H1 (cell line): Measurements from ENCODE around the gene LY6G5C.

Experiments
- POLR2A ChIP-seq, 2 experiments: IDR thresholded peaks; 1 replicate in 1 of 2; 2 replicates in 1 of 2; pipeline ENCODE4 v1.6.1; 2011; ENCODE audit warnings: low read depth in 2 of 2, low read length in 2 of 2, mild to moderate bottlenecking in 2 of 2; ENCODE audit errors: control extremely low read depth in 1 of 2
- RAD21 ChIP-seq, 2 experiments: IDR thresholded peaks in 1 of 2; conservative IDR thresholded peaks in 1 of 2; 2 replicates each; pipeline ENCODE4 v1.6.1; 2011; ENCODE audit warnings: low read depth in 2 of 2, low read length in 2 of 2, improper control_type of control experiment in 1 of 2, inconsistent platforms in 1 of 2, mild to moderate bottlenecking in 1 of 2, moderate library complexity in 1 of 2
- TF ChIP-seq, protein P1 (sequence below), 3 experiments: IDR thresholded peaks; 1 replicate in 2 of 3; 2 replicates in 1 of 3; pipeline versions ENCODE4 v1.5.1 to v1.6.1; 2011; ENCODE audit warnings: low read length in 3 of 3, mild to moderate bottlenecking in 3 of 3, inconsistent platforms in 2 of 3, low read depth in 1 of 3, moderate library complexity in 1 of 3; ENCODE audit not compliant: insufficient read depth in 1 of 3; ENCODE audit errors: control extremely low read depth in 1 of 3
- TF ChIP-seq, protein P2 (sequence below): IDR thresholded peaks from 2 replicates; pipeline ENCODE4 v1.6.1; 2012; ENCODE audit warnings: inconsistent platforms

DNA sequence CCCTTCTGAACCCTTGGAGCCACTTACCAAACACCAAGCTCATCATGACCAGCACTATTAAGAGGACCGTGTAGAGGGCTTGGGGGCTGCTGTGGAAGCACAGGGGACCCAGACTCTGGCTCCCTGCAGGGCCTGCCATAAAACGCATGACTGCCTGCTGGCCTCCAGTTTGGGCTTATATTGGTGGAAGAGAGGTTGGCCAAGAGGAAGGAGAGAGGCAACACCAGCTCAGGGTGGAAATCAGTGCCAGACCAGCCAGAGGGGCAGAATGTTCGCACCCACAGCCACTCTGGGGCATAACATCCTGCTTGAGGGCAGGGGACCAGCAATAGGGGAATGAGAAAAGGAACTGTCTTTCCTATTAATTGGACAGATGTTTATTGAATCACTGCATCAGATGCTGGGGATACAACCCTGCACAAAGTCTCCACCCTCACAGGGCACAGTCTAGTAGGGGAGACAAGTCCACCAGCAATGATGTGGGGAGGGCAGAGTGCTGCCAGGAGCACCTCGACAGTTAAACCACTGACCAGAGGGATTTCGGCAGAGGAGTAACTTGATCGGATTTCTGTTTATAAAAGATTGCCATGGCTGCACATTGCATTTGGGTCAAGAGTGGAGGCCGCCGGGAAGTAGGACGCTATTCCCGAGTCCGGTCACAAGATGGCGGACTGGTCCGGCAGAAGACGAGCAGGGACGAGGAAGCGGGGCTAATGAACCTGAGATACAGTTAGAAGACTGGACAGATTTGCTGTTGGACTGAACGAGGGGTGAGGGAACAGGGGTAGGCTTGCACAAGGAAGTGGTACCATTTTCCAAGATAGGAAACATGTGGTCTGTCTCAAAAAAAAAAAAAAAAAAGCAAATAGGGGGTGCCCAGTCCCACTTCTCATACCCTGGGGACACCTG lies at the start of gene LY6G5C:
- TF ChIP-seq, protein P1, sequence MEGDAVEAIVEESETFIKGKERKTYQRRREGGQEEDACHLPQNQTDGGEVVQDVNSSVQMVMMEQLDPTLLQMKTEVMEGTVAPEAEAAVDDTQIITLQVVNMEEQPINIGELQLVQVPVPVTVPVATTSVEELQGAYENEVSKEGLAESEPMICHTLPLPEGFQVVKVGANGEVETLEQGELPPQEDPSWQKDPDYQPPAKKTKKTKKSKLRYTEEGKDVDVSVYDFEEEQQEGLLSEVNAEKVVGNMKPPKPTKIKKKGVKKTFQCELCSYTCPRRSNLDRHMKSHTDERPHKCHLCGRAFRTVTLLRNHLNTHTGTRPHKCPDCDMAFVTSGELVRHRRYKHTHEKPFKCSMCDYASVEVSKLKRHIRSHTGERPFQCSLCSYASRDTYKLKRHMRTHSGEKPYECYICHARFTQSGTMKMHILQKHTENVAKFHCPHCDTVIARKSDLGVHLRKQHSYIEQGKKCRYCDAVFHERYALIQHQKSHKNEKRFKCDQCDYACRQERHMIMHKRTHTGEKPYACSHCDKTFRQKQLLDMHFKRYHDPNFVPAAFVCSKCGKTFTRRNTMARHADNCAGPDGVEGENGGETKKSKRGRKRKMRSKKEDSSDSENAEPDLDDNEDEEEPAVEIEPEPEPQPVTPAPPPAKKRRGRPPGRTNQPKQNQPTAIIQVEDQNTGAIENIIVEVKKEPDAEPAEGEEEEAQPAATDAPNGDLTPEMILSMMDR (IDR thresholded peaks at IDR 0.05; ENCODE audit: control extremely low read depth in 1 of 3, insufficient read depth in 1 of 3, low read depth in 1 of 3, low read length in 3 of 3) = peak; percentile 78 to 85 (median 83)
- TF ChIP-seq, protein P2, sequence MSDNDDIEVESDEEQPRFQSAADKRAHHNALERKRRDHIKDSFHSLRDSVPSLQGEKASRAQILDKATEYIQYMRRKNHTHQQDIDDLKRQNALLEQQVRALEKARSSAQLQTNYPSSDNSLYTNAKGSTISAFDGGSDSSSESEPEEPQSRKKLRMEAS = no peak
- peak; percentile 90 to 96 for TF ChIP-seq RAD21 (IDR thresholded peaks at IDR 0.05 in 1 of 2, conservative IDR thresholded peaks at IDR 0.05 in 1 of 2; ENCODE audit: low read depth in 2 of 2, low read length in 2 of 2)
- no peak for TF ChIP-seq POLR2A (IDR thresholded peaks at IDR 0.05; ENCODE audit: control extremely low read depth in 1 of 2, low read depth in 2 of 2, low read length in 2 of 2)
